IMR-90 (cell line): ENCODE measurements around the gene SERPINA10. TPM values are rescaled to one million over a fixed set of nuclear protein-coding genes. Genes with fewer than 3 reads are reported as not detected.

ENCODE experiments used
- ATAC-seq: fragments of 200-7000 bp; cut with Tn5 transposase; 2 replicates; pipeline ENCODE4 v1.9.1; 2020; ENCODE audit warnings: low read depth, mild to moderate bottlenecking, moderate library complexity
- BruUV-seq: library from RNA; stranded (reverse); fragments of 400-500 nt; replicated peaks from 2 replicates; lab custom pipeline; 2021; lab: Mats Ljungman, UMichigan
- CTCF ChIA-PET: fragments of 300-600 bp; formaldehyde crosslinking; extraction: SDS; loops from one replicate; lab custom pipeline; 2021; ENCODE audit warnings: antibody characterized with exemption; lab: Yijun Ruan, JAX
- POLR2A ChIA-PET: fragments of 300-600 bp; sonication (Branson Sonifier 250); formaldehyde crosslinking; loops from one replicate; lab custom pipeline; 2022; ENCODE audit warnings: antibody characterized with exemption; ENCODE audit not compliant: unreplicated experiment; lab: Charles Lee
- DNase-seq: peaks from one replicate; pipeline ENCODE4 v3.0.0; 2013
- H2AFZ ChIP-seq: replicated peaks from 2 replicates; pipeline ENCODE3; 2013; ENCODE audit warnings: low read length, mild to moderate bottlenecking; ENCODE audit not compliant: poor library complexity
- H2AK5ac ChIP-seq: 2 replicates; pipeline ENCODE4 v1.6.1; 2013; ENCODE audit warnings: low read depth, low read length, inconsistent platforms
- H2AK9ac ChIP-seq: replicated peaks from 2 replicates; pipeline ENCODE3; 2013; ENCODE audit warnings: mild to moderate bottlenecking, low read depth, low read length, moderate library complexity; ENCODE audit not compliant: poor library complexity
- H2BK120ac ChIP-seq: 2 replicates; pipeline ENCODE4 v1.6.1; 2013; ENCODE audit warnings: low read depth, low read length, inconsistent platforms
- H2BK15ac ChIP-seq: 3 replicates; pipeline ENCODE4 v1.6.1; 2013; ENCODE audit warnings: low read depth, low read length, inconsistent platforms
- H2BK20ac ChIP-seq: 2 replicates; pipeline ENCODE4 v1.6.1; 2013; ENCODE audit warnings: low read depth, mild to moderate bottlenecking, inconsistent platforms, low read length, moderate library complexity
- H2BK5ac ChIP-seq: 2 replicates; pipeline ENCODE4 v1.6.1; 2013; ENCODE audit warnings: mild to moderate bottlenecking, low read depth, low read length, inconsistent platforms; ENCODE audit not compliant: poor library complexity, severe bottlenecking
- H3K14ac ChIP-seq: replicated peaks from 2 replicates; pipeline ENCODE4 v1.6.1; 2013; ENCODE audit warnings: low read depth, low read length, inconsistent platforms
- H3K18ac ChIP-seq: 2 replicates; pipeline ENCODE4 v1.6.1; 2013; ENCODE audit warnings: low read depth, low read length, control low read depth
- H3K23ac ChIP-seq: 2 replicates; pipeline ENCODE4 v1.6.1; 2013; ENCODE audit warnings: low read depth, low read length, inconsistent platforms
- H3K27ac ChIP-seq: 2 replicates; pipeline ENCODE4 v1.5.1; 2013; ENCODE audit warnings: mild to moderate bottlenecking, control low read depth, low read length; ENCODE audit not compliant: insufficient read depth
- H3K27me3 ChIP-seq: 2 replicates; pipeline ENCODE4 v1.6.1; 2013; ENCODE audit warnings: low read length; ENCODE audit not compliant: control insufficient read depth, insufficient read depth
- H3K36me3 ChIP-seq: 2 replicates; pipeline ENCODE4 v1.6.1; 2013; ENCODE audit warnings: low read length, mixed read lengths; ENCODE audit not compliant: control insufficient read depth, insufficient read depth
- H3K4ac ChIP-seq: 2 replicates; pipeline ENCODE4 v1.6.1; 2013; ENCODE audit warnings: low read depth, low read length, inconsistent platforms
- H3K4me1 ChIP-seq: 2 replicates; pipeline ENCODE4 v1.6.1; 2013; ENCODE audit warnings: low read length, mixed read lengths; ENCODE audit not compliant: control insufficient read depth, insufficient read depth
- H3K4me2 ChIP-seq: 2 replicates; pipeline ENCODE4 v1.6.1; 2013; ENCODE audit warnings: low read depth, mild to moderate bottlenecking, control low read depth, low read length, moderate library complexity
- H3K4me3 ChIP-seq: 2 replicates; pipeline ENCODE4 v1.5.1; 2013; ENCODE audit warnings: low read depth, mild to moderate bottlenecking, control low read depth, low read length, moderate library complexity; ENCODE audit not compliant: insufficient read depth
- H3K56ac ChIP-seq: 2 replicates; pipeline ENCODE4 v1.6.1; 2013; ENCODE audit warnings: low read length, inconsistent platforms; ENCODE audit not compliant: insufficient read depth; ENCODE audit errors: extremely low read depth
- H3K79me1 ChIP-seq, 2 experiments: 2 replicates each; pipeline ENCODE4 v1.6.1; 2013; ENCODE audit warnings: low read length in 2 of 2, inconsistent platforms in 1 of 2, low read depth in 1 of 2
- H3K9ac ChIP-seq: 2 replicates; pipeline ENCODE4 v1.6.1; 2013; ENCODE audit warnings: low read depth, low read length, control low read depth
- H3K9me1 ChIP-seq: 2 replicates; pipeline ENCODE4 v1.6.1; 2013; ENCODE audit warnings: low read length, inconsistent platforms; ENCODE audit not compliant: insufficient read depth
- H3K9me3 ChIP-seq: 2 replicates; pipeline ENCODE4 v1.6.1; 2013; ENCODE audit warnings: low read length; ENCODE audit not compliant: control insufficient read depth, insufficient read depth
- H4K20me1 ChIP-seq: 2 replicates; pipeline ENCODE4 v1.6.1; 2013; ENCODE audit warnings: low read length, inconsistent platforms; ENCODE audit not compliant: insufficient read depth
- H4K5ac ChIP-seq: 2 replicates; pipeline ENCODE4 v1.6.1; 2013; ENCODE audit warnings: mild to moderate bottlenecking, low read depth, low read length, control low read depth
- H4K8ac ChIP-seq, 2 experiments: 2 replicates each; pipeline ENCODE4 v1.6.1; 2013; ENCODE audit warnings: low read depth in 2 of 2, low read length in 2 of 2, control low read depth in 1 of 2, inconsistent platforms in 1 of 2
- H4K91ac ChIP-seq: 2 replicates; pipeline ENCODE4 v1.6.1; 2013; ENCODE audit warnings: low read depth, low read length, inconsistent platforms; ENCODE audit not compliant: insufficient read depth
- BHLHE40 ChIP-seq: fragments of 150-350 bp; IDR thresholded peaks from 2 replicates; pipeline ENCODE4 v1.6.1; 2016; ENCODE audit warnings: mild to moderate bottlenecking, low read depth, low read length
- CHD1 ChIP-seq: IDR thresholded peaks from 2 replicates; pipeline ENCODE4 v1.6.1; 2012; ENCODE audit warnings: low read depth, low read length, improper control_type of control experiment
- FOS ChIP-seq: fragments of 150-350 bp; IDR thresholded peaks from 2 replicates; pipeline ENCODE4 v1.6.1; 2016; ENCODE audit warnings: low read depth, low read length
- MAFK ChIP-seq: IDR thresholded peaks from 2 replicates; pipeline ENCODE4 v1.6.1; 2012; ENCODE audit warnings: low read depth, low read length, improper control_type of control experiment
- MAZ ChIP-seq: IDR thresholded peaks from 2 replicates; pipeline ENCODE4 v1.6.1; 2012; ENCODE audit warnings: low read depth, mild to moderate bottlenecking, low read length, improper control_type of control experiment, moderate library complexity, borderline replicate concordance
- MXI1 ChIP-seq: IDR thresholded peaks from 2 replicates; pipeline ENCODE4 v1.6.1; 2012; ENCODE audit warnings: low read depth, mild to moderate bottlenecking, low read length, moderate library complexity, borderline replicate concordance
- NFE2L2 ChIP-seq: fragments of 150-350 bp; IDR thresholded peaks from 2 replicates; pipeline ENCODE4 v1.6.1; 2016; ENCODE audit warnings: low read depth, mild to moderate bottlenecking, low read length
- POLR2A ChIP-seq: IDR thresholded peaks from 2 replicates; pipeline ENCODE4 v1.6.1; 2012; ENCODE audit warnings: mild to moderate bottlenecking, low read depth, low read length
- RCOR1 ChIP-seq: IDR thresholded peaks from 2 replicates; pipeline ENCODE4 v1.6.1; 2012; ENCODE audit warnings: mild to moderate bottlenecking, low read length, improper control_type of control experiment; ENCODE audit not compliant: insufficient replicate concordance
- RFX5 ChIP-seq: IDR thresholded peaks from 2 replicates; pipeline ENCODE4 v1.8.0; 2012; ENCODE audit warnings: low read depth, mild to moderate bottlenecking, low read length, moderate library complexity
- WGBS, 2 experiments: methylation state at CpG; one replicate each; pipeline versions ENCODE4 v1.1.5 to v1.1.7; 2013; ENCODE audit warnings: missing lambda C conversion rate in 2 of 2; ENCODE audit not compliant: insufficient read length in 1 of 2; ENCODE audit errors: extremely low coverage in 2 of 2; 5-methylcytosine and 5-hydroxymethylcytosine counted together
- dilution Hi-C: fragments of 300-500 bp; cut with HindIII; formaldehyde crosslinking; loops from one replicate; pipeline ENCODE4 v1.14.3; 2018; ENCODE audit warnings: low sequenced_read_pairs; ENCODE audit not compliant: unreplicated experiment
- in situ Hi-C: fragments of 300-500 bp; cut with MboI; formaldehyde crosslinking; loops from 3 replicates; pipeline ENCODE4 v1.14.3; 2019; ENCODE audit warnings: low sequenced_read_pairs, inconsistent platforms, mixed read lengths
- intact Hi-C: fragments of 100-400 bp; cut with micrococcal nuclease; formaldehyde crosslinking; loops from 2 replicates; pipeline ENCODE4 v1.10.0; 2022
- polyA plus RNA-seq, 3 experiments: library from polyadenylated mRNA; depleted of rRNA; stranded (reverse); fragments of >200 nt; gene quantifications; 2 replicates each; pipeline ENCODE4 v1.2.3, GENCODE V29; 2012; ENCODE audit warnings: low replicate concordance in 1 of 3
- total RNA-seq: library from RNA; depleted of rRNA; stranded (reverse); fragments of >200 nt; gene quantifications from 2 replicates; pipeline ENCODE4 v1.2.3, GENCODE V29; 2012
- TF ChIP-seq, protein P1 (sequence below): fragments of 150-350 bp; IDR thresholded peaks from 2 replicates; pipeline ENCODE4 v1.6.1; 2016; ENCODE audit warnings: low read depth, mild to moderate bottlenecking, low read length, moderate library complexity, borderline replicate concordance
- TF ChIP-seq, protein P2 (sequence below): fragments of 150-350 bp; IDR thresholded peaks from 2 replicates; pipeline ENCODE4 v1.6.1; 2017; ENCODE audit warnings: mild to moderate bottlenecking, antibody characterized with exemption, low read length, low read depth
- TF ChIP-seq, protein P3 (sequence below): conservative IDR thresholded peaks from 2 replicates; pipeline ENCODE4 v1.5.1; 2012; ENCODE audit warnings: mild to moderate bottlenecking, low read depth, low read length, improper control_type of control experiment

Gene SERPINA10
- total and polyA plus RNA-seq, 2 of the 4 experiments (the other 2 are of a cell fraction) = not detected

DNA sequence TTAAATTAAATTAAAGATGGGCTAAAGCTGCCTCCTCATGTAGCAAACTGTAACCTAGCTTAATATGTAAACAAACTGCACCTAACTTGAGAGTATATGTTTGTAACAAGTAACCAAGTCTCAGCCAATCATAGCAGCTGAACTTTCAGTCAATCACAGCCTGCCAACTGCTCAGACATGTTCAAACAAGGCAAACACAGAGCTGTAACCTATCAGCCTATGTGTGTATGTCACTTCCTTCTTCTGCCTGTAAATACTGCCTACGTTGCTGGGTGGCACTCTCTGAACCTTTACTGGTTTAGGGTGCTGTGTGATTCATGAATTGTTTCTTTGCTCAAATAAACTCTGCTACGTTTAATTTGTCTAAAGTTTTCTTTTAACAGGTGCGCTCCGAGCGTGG is 27.2 kb upstream of the SERPINA10 start:
- DNase-seq = no peak
- no peak overlapping the region for H3K14ac ChIP-seq
- no peak overlapping the region for H3K18ac ChIP-seq
- H3K27ac ChIP-seq = no peak overlapping the region
- in situ Hi-C loops (no loop called here), dilution Hi-C loops (no loop called here), intact Hi-C loops (no loop called here)
- no peak overlapping the region for H3K56ac ChIP-seq
- H3K4me2 ChIP-seq = no peak overlapping the region
- ATAC-seq = no peak
- no peak overlapping the region for H3K4me3 ChIP-seq
- no peak overlapping the region for H3K23ac ChIP-seq
- POLR2A ChIA-PET = no interaction called here
- H4K8ac ChIP-seq = no peak overlapping the region
- no peaks in the 10 kb centered on the region for H4K20me1 ChIP-seq
- no peak overlapping the region for H4K5ac ChIP-seq
- BruUV-seq = no TSS peak
- TF ChIP-seq BHLHE40 (no peak), RFX5 (no peak), MXI1 (no peak), CHD1 (no peak), MAZ (no peak), MAFK (no peak), NFE2L2 (no peak), RCOR1 (no peak), FOS (no peak), POLR2A (no peak)
- TF ChIP-seq, protein P1, sequence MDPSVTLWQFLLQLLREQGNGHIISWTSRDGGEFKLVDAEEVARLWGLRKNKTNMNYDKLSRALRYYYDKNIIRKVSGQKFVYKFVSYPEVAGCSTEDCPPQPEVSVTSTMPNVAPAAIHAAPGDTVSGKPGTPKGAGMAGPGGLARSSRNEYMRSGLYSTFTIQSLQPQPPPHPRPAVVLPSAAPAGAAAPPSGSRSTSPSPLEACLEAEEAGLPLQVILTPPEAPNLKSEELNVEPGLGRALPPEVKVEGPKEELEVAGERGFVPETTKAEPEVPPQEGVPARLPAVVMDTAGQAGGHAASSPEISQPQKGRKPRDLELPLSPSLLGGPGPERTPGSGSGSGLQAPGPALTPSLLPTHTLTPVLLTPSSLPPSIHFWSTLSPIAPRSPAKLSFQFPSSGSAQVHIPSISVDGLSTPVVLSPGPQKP = no peak
- TF ChIP-seq, protein P2, sequence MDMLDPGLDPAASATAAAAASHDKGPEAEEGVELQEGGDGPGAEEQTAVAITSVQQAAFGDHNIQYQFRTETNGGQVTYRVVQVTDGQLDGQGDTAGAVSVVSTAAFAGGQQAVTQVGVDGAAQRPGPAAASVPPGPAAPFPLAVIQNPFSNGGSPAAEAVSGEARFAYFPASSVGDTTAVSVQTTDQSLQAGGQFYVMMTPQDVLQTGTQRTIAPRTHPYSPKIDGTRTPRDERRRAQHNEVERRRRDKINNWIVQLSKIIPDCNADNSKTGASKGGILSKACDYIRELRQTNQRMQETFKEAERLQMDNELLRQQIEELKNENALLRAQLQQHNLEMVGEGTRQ = no peak
- TF ChIP-seq, protein P3, sequence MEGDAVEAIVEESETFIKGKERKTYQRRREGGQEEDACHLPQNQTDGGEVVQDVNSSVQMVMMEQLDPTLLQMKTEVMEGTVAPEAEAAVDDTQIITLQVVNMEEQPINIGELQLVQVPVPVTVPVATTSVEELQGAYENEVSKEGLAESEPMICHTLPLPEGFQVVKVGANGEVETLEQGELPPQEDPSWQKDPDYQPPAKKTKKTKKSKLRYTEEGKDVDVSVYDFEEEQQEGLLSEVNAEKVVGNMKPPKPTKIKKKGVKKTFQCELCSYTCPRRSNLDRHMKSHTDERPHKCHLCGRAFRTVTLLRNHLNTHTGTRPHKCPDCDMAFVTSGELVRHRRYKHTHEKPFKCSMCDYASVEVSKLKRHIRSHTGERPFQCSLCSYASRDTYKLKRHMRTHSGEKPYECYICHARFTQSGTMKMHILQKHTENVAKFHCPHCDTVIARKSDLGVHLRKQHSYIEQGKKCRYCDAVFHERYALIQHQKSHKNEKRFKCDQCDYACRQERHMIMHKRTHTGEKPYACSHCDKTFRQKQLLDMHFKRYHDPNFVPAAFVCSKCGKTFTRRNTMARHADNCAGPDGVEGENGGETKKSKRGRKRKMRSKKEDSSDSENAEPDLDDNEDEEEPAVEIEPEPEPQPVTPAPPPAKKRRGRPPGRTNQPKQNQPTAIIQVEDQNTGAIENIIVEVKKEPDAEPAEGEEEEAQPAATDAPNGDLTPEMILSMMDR = no peak
- H2BK120ac ChIP-seq = no peak overlapping the region
- H3K9ac ChIP-seq = no peak overlapping the region
- no peak overlapping the region for H2BK5ac ChIP-seq
- CTCF ChIA-PET = no interaction called here
- no peaks in the 10 kb centered on the region; the same call in 1 of the 2 replicates for H3K4me1 ChIP-seq
- no peak overlapping the region for H4K91ac ChIP-seq
- H3K27me3 ChIP-seq = no peaks in the 10 kb centered on the region
- H3K4ac ChIP-seq = no peak overlapping the region
- no peaks in the 10 kb centered on the region for H3K36me3 ChIP-seq
- no peak overlapping the region for H2BK15ac ChIP-seq
- H3K79me1 ChIP-seq = no peaks in the 10 kb centered on the region
- H3K9me3 ChIP-seq = no peaks in the 10 kb centered on the region; the same call in 1 of the 2 replicates
- no peaks in the 10 kb centered on the region for H3K9me1 ChIP-seq
- 66% methylated on average over 4 of the region's 5 CpGs; no CpG with 5 or more reads in 1 of the 2 experiments for WGBS, 2 experiments
- H2BK20ac ChIP-seq = no peak overlapping the region
- H2AFZ ChIP-seq = no peak overlapping the region
- no peak overlapping the region for H2AK5ac ChIP-seq
- no peak overlapping the region for H2AK9ac ChIP-seq
